VCaP (cell line): ENCODE results near the gene TM9SF2.
"Not testable (repeated sequence)": the region's sequence is repeated elsewhere in the genome, so short reads cannot be mapped to it uniquely, and the experiment has no call there.

Experiments used
- H3K27ac ChIP-seq: fragments of 450-650 bp; 2 replicates; pipeline ENCODE4 v1.5.1; 2017
- CTCF ChIP-seq: fragments of 450-650 bp; conservative IDR thresholded peaks from 2 replicates; pipeline ENCODE4 v1.5.1; 2017; ENCODE audit warnings: mild to moderate bottlenecking, moderate library complexity

The TM9SF2 gene

GRCh38 chr13:99477493-99477892 lies 23.8 kb upstream of the TM9SF2 start:
- no peak overlapping the region for H3K27ac ChIP-seq
- no peak for TF ChIP-seq CTCF

GRCh38 chr13:99481366-99481765 lies 19.9 kb upstream of the TM9SF2 start:
- H3K27ac ChIP-seq, result peak overlapping the region; percentile 80
- TF ChIP-seq CTCF, result no peak

- TF ChIP-seq CTCF, result no peak
- no peak overlapping the region for H3K27ac ChIP-seq
Observed at GRCh38 chr13:99484473-99484872, 16.8 kb upstream of the TM9SF2 start.

GRCh38 chr13:99486996-99487395 lies 14.3 kb upstream of the TM9SF2 start:
- H3K27ac ChIP-seq, result no peak overlapping the region
- no peak for TF ChIP-seq CTCF

- H3K27ac ChIP-seq, result no peak overlapping the region
- no peak for TF ChIP-seq CTCF
Observed at GRCh38 chr13:99489028-99489427, 12.2 kb upstream of the TM9SF2 start.

GRCh38 chr13:99491750-99492149 lies 9.5 kb upstream of the TM9SF2 start:
- not testable (repeated sequence) for H3K27ac ChIP-seq

GRCh38 chr13:99495466-99496183 lies 5.6 kb upstream of the TM9SF2 start:
- H3K27ac ChIP-seq, result no peak overlapping the region
- TF ChIP-seq CTCF, result no peak

- no peak overlapping the region for H3K27ac ChIP-seq
- no peak for TF ChIP-seq CTCF
Observed at GRCh38 chr13:99496184-99497142, 4.8 kb upstream of the TM9SF2 start.
